Measurements from ENCODE around the gene LRRK2. TPM values are rescaled to one million over a fixed set of nuclear protein-coding genes. Genes with fewer than 3 reads are reported as not detected.
"Not testable (repeated sequence)": the region's sequence is repeated elsewhere in the genome, so short reads cannot be mapped to it uniquely, and the experiment has no call there.

LRRK2 gene
- total and polyA plus RNA-seq, 12 donors, result 0.99 to 9.1 (median 6.2) TPM

GRCh38 chr12:40248585-40249297, 23.9 kb downstream of the LRRK2 start:
- no peak for DNase-seq
- 74 to 86% methylated on average over 4 of the region's 4 CpGs for WGBS, 2 donors
- Histone ChIP-seq H3K36me3 (peaks cover 0 to 74% (median 15%) of the 10 kb centered on the region in 9 donors), H3K4me1 (no peaks in the 10 kb centered on the region), H3K9me3 (peaks cover 0 to 4% (median 0%) of the 10 kb centered on the region in 11 donors), H3K4me3 (no peak overlapping the region), H3K27me3 (no peaks in the 10 kb centered on the region), H3K27ac (no peak overlapping the region)
- intact Hi-C loops (cut with DNase I), result no loop called here
- TF ChIP-seq CTCF (IDR thresholded peaks at IDR 0.05), result no peak
- ATAC-seq, result no peak

- H3K4me1 ChIP-seq; intact Hi-C loops (cut with DNase I); H3K27me3 ChIP-seq; DNase-seq; ATAC-seq; H3K9me3 ChIP-seq; H3K4me3 ChIP-seq; H3K27ac ChIP-seq: not testable (repeated sequence)
- H3K36me3 ChIP-seq, result peaks cover 0 to 79% (median 15%) of the 10 kb centered on the region in 9 donors
- 95% methylated on average over 3 of the region's 3 CpGs for WGBS, 2 donors
Observed at GRCh38 chr12:40250652-40251051, 25.9 kb downstream of the LRRK2 start.

GRCh38 chr12:40253936-40254335, 29.1 kb downstream of the LRRK2 start:
- TF ChIP-seq CTCF (IDR thresholded peaks at IDR 0.05), result no peak
- ATAC-seq, result no peak
- peaks cover 0 to 97% (median 15%) of the 10 kb centered on the region in 9 donors for H3K36me3 ChIP-seq

GRCh38 chr12:40254455-40255085, 29.8 kb downstream of the LRRK2 start:
- Histone ChIP-seq H3K27ac (no peak overlapping the region), H3K4me3 (no peak overlapping the region), H3K9me3 (peaks cover 0 to 4% (median 0%) of the 10 kb centered on the region in 11 donors), H3K4me1 (no peaks in the 10 kb centered on the region), H3K27me3 (no peaks in the 10 kb centered on the region), H3K36me3 (peaks cover 0 to 97% (median 15%) of the 10 kb centered on the region in 9 donors)
- intact Hi-C loops (cut with DNase I), result no loop called here
- no peak for TF ChIP-seq CTCF (IDR thresholded peaks at IDR 0.05)
- no peak for DNase-seq
- 84 to 85% methylated on average over 5 of the region's 5 CpGs for WGBS, 2 donors
- ATAC-seq, result no peak

More at GRCh38 chr12:40253936-40254335, 29.1 kb downstream of the LRRK2 start:
- Histone ChIP-seq H3K4me3 (no peak overlapping the region), H3K27ac (no peak overlapping the region), H3K4me1 (no peaks in the 10 kb centered on the region), H3K27me3 (no peaks in the 10 kb centered on the region), H3K9me3 (peaks cover 0 to 4% (median 0%) of the 10 kb centered on the region in 11 donors)
- intact Hi-C loops (cut with DNase I), result no loop called here
- WGBS, 2 donors, result 43 to 61% methylated on average over 1 of the region's 1 CpG
- no peak for DNase-seq

GRCh38 chr12:40258371-40258770, 33.6 kb downstream of the LRRK2 start:
- H3K36me3 ChIP-seq, result peaks cover 0 to 97% (median 0%) of the 10 kb centered on the region in 9 donors
- no peak for TF ChIP-seq CTCF (IDR thresholded peaks at IDR 0.05)

More at GRCh38 chr12:40258371-40258770, 33.6 kb downstream of the LRRK2 start:
- DNase-seq (no peak), ATAC-seq (no peak)
- Histone ChIP-seq H3K27me3 (no peaks in the 10 kb centered on the region), H3K27ac (no peak overlapping the region), H3K4me3 (no peak overlapping the region), H3K4me1 (no peaks in the 10 kb centered on the region), H3K9me3 (no peaks in the 10 kb centered on the region)
- intact Hi-C loops (cut with DNase I), result no loop called here
- 90 to 93% methylated on average over 7 of the region's 7 CpGs for WGBS, 2 donors
